Mammary epithelial cell (primary cell): ENCODE data around the gene TRMT10C.

Source experiments
- CTCF ChIP-seq, 2 donors: IDR thresholded peaks in 1 of 2; conservative IDR thresholded peaks in 1 of 2; 2 replicates each; pipeline ENCODE4 v1.5.1; 2011 to 2012; ENCODE audit warnings: inconsistent platforms in 2 of 2, low read length in 2 of 2, mild to moderate bottlenecking in 2 of 2, control low read depth in 1 of 2, low read depth in 1 of 2; ENCODE audit not compliant: insufficient read depth in 1 of 2; ENCODE audit errors: extremely low read depth in 1 of 2
- EZH2 ChIP-seq: IDR thresholded peaks from 2 replicates; pipeline ENCODE4 v1.6.1; 2012; ENCODE audit warnings: low read length, inconsistent platforms, borderline replicate concordance

DNA sequence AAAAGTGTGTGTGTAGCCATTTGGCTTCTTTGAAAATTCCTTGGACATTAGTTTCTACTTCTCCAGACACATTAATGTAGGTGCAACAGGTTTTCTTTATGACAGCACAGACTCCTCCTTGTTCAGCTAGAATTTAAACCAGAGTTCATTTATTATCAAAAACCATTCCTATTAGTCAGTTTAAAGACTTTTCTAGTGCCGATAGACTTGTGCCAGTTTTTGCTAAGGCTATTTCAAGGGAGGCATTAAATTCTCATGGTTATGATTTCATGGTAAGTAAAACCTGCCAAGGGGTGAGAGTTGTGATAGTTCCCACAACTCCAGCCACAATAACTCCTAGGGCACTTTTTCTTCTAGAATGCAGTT, 28.1 kb upstream of the TRMT10C start:
- TF ChIP-seq CTCF (conservative IDR thresholded peaks at IDR 0.05 in 1 of 2, IDR thresholded peaks at IDR 0.05 in 1 of 2; ENCODE audit: extremely low read depth in 1 of 2, insufficient read depth in 1 of 2, low read depth in 1 of 2, low read length in 2 of 2) (no peak), EZH2 (no peak)
